ENCODE data around the gene USP25.

Gene USP25

DNA sequence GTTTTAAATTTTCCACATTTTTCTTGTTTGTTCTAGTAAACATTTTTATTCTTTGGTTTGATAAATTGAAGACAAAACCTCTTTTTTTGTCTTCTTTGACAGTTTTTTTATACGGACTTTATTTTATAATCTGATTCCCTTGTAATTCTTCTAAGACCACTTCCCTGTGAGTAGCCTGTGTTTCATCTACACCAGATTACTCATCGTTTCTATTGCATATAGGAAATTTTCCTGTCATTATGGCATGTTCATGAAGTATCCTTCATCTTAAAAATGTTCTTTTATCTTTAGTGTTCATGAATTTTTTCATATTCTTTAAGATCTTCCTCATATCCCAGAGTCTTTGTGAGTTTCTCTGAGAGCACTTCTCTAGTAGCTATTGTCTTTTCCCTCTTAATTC, 109.8 kb downstream of the USP25 start:
- no peaks in the 10 kb centered on the region for H4K20me1 ChIP-seq (ENCODE audit: insufficient read depth, low read length)
- H3K9me3 ChIP-seq (ENCODE audit: insufficient read depth, low read length) = no peaks in the 10 kb centered on the region
- no peaks in the 10 kb centered on the region for H3K36me3 ChIP-seq (replicated peaks; ENCODE audit: low read depth, low read length)
- no peak overlapping the region for H2AFZ ChIP-seq (ENCODE audit: low read depth, low read length)
- no peaks in the 10 kb centered on the region for H3K4me1 ChIP-seq (ENCODE audit: low read length)
- no peaks in the 10 kb centered on the region for H3K79me2 ChIP-seq (ENCODE audit: low read length)
- H3K27ac ChIP-seq (ENCODE audit: low read length) = no peak overlapping the region
- no peak for TF ChIP-seq EZH2phosphoT487 (IDR thresholded peaks at IDR 0.05; ENCODE audit: low read depth)
- TF ChIP-seq, protein P1, sequence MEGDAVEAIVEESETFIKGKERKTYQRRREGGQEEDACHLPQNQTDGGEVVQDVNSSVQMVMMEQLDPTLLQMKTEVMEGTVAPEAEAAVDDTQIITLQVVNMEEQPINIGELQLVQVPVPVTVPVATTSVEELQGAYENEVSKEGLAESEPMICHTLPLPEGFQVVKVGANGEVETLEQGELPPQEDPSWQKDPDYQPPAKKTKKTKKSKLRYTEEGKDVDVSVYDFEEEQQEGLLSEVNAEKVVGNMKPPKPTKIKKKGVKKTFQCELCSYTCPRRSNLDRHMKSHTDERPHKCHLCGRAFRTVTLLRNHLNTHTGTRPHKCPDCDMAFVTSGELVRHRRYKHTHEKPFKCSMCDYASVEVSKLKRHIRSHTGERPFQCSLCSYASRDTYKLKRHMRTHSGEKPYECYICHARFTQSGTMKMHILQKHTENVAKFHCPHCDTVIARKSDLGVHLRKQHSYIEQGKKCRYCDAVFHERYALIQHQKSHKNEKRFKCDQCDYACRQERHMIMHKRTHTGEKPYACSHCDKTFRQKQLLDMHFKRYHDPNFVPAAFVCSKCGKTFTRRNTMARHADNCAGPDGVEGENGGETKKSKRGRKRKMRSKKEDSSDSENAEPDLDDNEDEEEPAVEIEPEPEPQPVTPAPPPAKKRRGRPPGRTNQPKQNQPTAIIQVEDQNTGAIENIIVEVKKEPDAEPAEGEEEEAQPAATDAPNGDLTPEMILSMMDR (IDR thresholded peaks at IDR 0.05; ENCODE audit: low read depth, low read length) = no peak
- H3K4me2 ChIP-seq (ENCODE audit: low read length) = no peak overlapping the region
- H3K27me3 ChIP-seq (ENCODE audit: low read depth, low read length) = no peaks in the 10 kb centered on the region
- H3K9ac ChIP-seq (ENCODE audit: low read length) = no peak overlapping the region
- H3K4me3 ChIP-seq (ENCODE audit: low read length) = no peak overlapping the region

GRCh38 chr21:15840406-15840805, 110.6 kb downstream of the USP25 start:
- H3K27ac ChIP-seq (ENCODE audit: low read length) = no peak overlapping the region
- H3K9me3 ChIP-seq (ENCODE audit: insufficient read depth, low read length) = no peaks in the 10 kb centered on the region
- H3K4me2 ChIP-seq (ENCODE audit: low read length) = no peak overlapping the region
- no peak for TF ChIP-seq EZH2phosphoT487 (IDR thresholded peaks at IDR 0.05; ENCODE audit: low read depth)
- TF ChIP-seq, protein P1 (IDR thresholded peaks at IDR 0.05; ENCODE audit: low read depth, low read length) = no peak
- no peaks in the 10 kb centered on the region for H3K79me2 ChIP-seq (ENCODE audit: low read length)
- no peak overlapping the region for H3K9ac ChIP-seq (ENCODE audit: low read length)
- no peak overlapping the region for H2AFZ ChIP-seq (ENCODE audit: low read depth, low read length)
- H4K20me1 ChIP-seq (ENCODE audit: insufficient read depth, low read length) = no peaks in the 10 kb centered on the region
- no peaks in the 10 kb centered on the region for H3K4me1 ChIP-seq (ENCODE audit: low read length)
- no peaks in the 10 kb centered on the region for H3K27me3 ChIP-seq (ENCODE audit: low read depth, low read length)
- no peaks in the 10 kb centered on the region for H3K36me3 ChIP-seq (replicated peaks; ENCODE audit: low read depth, low read length)
- no peak overlapping the region for H3K4me3 ChIP-seq (ENCODE audit: low read length)

- Histone ChIP-seq H3K4me1 (ENCODE audit: low read length) (no peaks in the 10 kb centered on the region), H2AFZ (ENCODE audit: low read depth, low read length) (no peak overlapping the region), H3K79me2 (ENCODE audit: low read length) (no peaks in the 10 kb centered on the region), H3K27me3 (ENCODE audit: low read depth, low read length) (no peaks in the 10 kb centered on the region), H4K20me1 (ENCODE audit: insufficient read depth, low read length) (no peaks in the 10 kb centered on the region), H3K27ac (ENCODE audit: low read length) (no peak overlapping the region), H3K4me2 (ENCODE audit: low read length) (no peak overlapping the region), H3K9me3 (ENCODE audit: insufficient read depth, low read length) (no peaks in the 10 kb centered on the region), H3K4me3 (ENCODE audit: low read length) (no peak overlapping the region), H3K36me3 (replicated peaks; ENCODE audit: low read depth, low read length) (no peaks in the 10 kb centered on the region), H3K9ac (ENCODE audit: low read length) (no peak overlapping the region)
- TF ChIP-seq, protein P1 (IDR thresholded peaks at IDR 0.05; ENCODE audit: low read depth, low read length) = no peak
- no peak for TF ChIP-seq EZH2phosphoT487 (IDR thresholded peaks at IDR 0.05; ENCODE audit: low read depth)
Measured at GRCh38 chr21:15841856-15842564, 112.2 kb downstream of the USP25 start.

GRCh38 chr21:15842565-15842880, 112.7 kb downstream of the USP25 start:
- H3K4me1 ChIP-seq (ENCODE audit: low read length) = no peaks in the 10 kb centered on the region
- no peaks in the 10 kb centered on the region for H3K9me3 ChIP-seq (ENCODE audit: insufficient read depth, low read length)
- H3K27ac ChIP-seq (ENCODE audit: low read length) = no peak overlapping the region
- H3K9ac ChIP-seq (ENCODE audit: low read length) = no peak overlapping the region
- H3K36me3 ChIP-seq (replicated peaks; ENCODE audit: low read depth, low read length) = no peaks in the 10 kb centered on the region
- H2AFZ ChIP-seq (ENCODE audit: low read depth, low read length) = no peak overlapping the region
- no peaks in the 10 kb centered on the region for H4K20me1 ChIP-seq (ENCODE audit: insufficient read depth, low read length)
- no peaks in the 10 kb centered on the region for H3K79me2 ChIP-seq (ENCODE audit: low read length)
- H3K27me3 ChIP-seq (ENCODE audit: low read depth, low read length) = no peaks in the 10 kb centered on the region
- no peak overlapping the region for H3K4me3 ChIP-seq (ENCODE audit: low read length)
- no peak overlapping the region for H3K4me2 ChIP-seq (ENCODE audit: low read length)
- TF ChIP-seq, protein P1 (IDR thresholded peaks at IDR 0.05; ENCODE audit: low read depth, low read length) = no peak
- TF ChIP-seq EZH2phosphoT487 (IDR thresholded peaks at IDR 0.05; ENCODE audit: low read depth) = no peak

All from OCI-LY3 (cell line).